Measurements from ENCODE around the gene SAMD3. TPM values are rescaled to one million over a fixed set of nuclear protein-coding genes. Genes with fewer than 3 reads are reported as not detected.

The SAMD3 gene
- total RNA-seq, 1 experiment from 2014 or later: 1.5 TPM

GRCh38 chr6:130127195-130127594 lies 95.6 kb downstream of the SAMD3 start:
- CTCF ChIA-PET: no interaction called here
- no TSS peak for BruUV-seq (replicated peaks)
- no peaks in the 10 kb centered on the region for H3K9me3 ChIP-seq

GRCh38 chr6:130122243-130122642 lies 100.5 kb downstream of the SAMD3 start:
- ChIA-PET CTCF (no interaction called here), POLR2A (no interaction called here)
- Mint-ChIP-seq H3K4me1 (ENCODE audit: low read depth, unreplicated experiment) (no peaks in the 10 kb centered on the region), H3K9me3 (ENCODE audit: unreplicated experiment) (no peaks in the 10 kb centered on the region), H3K27me3 (ENCODE audit: insufficient read depth, unreplicated experiment) (no peaks in the 10 kb centered on the region), H3K4me3 (ENCODE audit: unreplicated experiment) (no peak overlapping the region), H3K36me3 (ENCODE audit: insufficient read depth, unreplicated experiment) (peaks cover 6% of the 10 kb centered on the region), H3K27ac (ENCODE audit: unreplicated experiment) (no peak overlapping the region)
- intact Hi-C loops (cut with micrococcal nuclease; ENCODE audit: unreplicated experiment): no loop called here
- H3K27me3 ChIP-seq (replicated peaks; ENCODE audit: control insufficient read depth, insufficient read depth, low read length): no peaks in the 10 kb centered on the region
- TF ChIP-seq CTCF (IDR thresholded peaks at IDR 0.05; ENCODE audit: insufficient read depth in 1 of 2, low read depth in 1 of 2, low read length in 1 of 2, severe bottlenecking in 1 of 2, unreplicated experiment in 1 of 2): no peak
- no peaks in the 10 kb centered on the region for H3K4me1 ChIP-seq
- DNase-seq: no peak
- H3K9me3 ChIP-seq: no peaks in the 10 kb centered on the region
- H3K36me3 ChIP-seq (ENCODE audit: control insufficient read depth, insufficient read depth, low read length): no peaks in the 10 kb centered on the region
- no TSS peak for BruUV-seq (replicated peaks)
- H3K4me3 ChIP-seq (ENCODE audit: low read depth, low read length): no peak overlapping the region

More at GRCh38 chr6:130127195-130127594, 95.6 kb downstream of the SAMD3 start:
- Histone ChIP-seq H3K4me3 (ENCODE audit: low read depth, low read length) (no peak overlapping the region), H3K36me3 (ENCODE audit: control insufficient read depth, insufficient read depth, low read length) (no peaks in the 10 kb centered on the region), H3K27me3 (replicated peaks; ENCODE audit: control insufficient read depth, insufficient read depth, low read length) (no peaks in the 10 kb centered on the region), H3K4me1 (no peaks in the 10 kb centered on the region)
- no peak overlapping the region for H3K4me3 Mint-ChIP-seq (ENCODE audit: unreplicated experiment)
- no peak for DNase-seq
- no peaks in the 10 kb centered on the region for H3K9me3 Mint-ChIP-seq (ENCODE audit: unreplicated experiment)
- H3K36me3 Mint-ChIP-seq (ENCODE audit: insufficient read depth, unreplicated experiment): peaks cover 6% of the 10 kb centered on the region
- POLR2A ChIA-PET: no interaction called here
- no peaks in the 10 kb centered on the region for H3K27me3 Mint-ChIP-seq (ENCODE audit: insufficient read depth, unreplicated experiment)
- no peak for TF ChIP-seq CTCF (IDR thresholded peaks at IDR 0.05; ENCODE audit: insufficient read depth in 1 of 2, low read depth in 1 of 2, low read length in 1 of 2, severe bottlenecking in 1 of 2, unreplicated experiment in 1 of 2)
- no peak overlapping the region for H3K27ac Mint-ChIP-seq (ENCODE audit: unreplicated experiment)
- H3K4me1 Mint-ChIP-seq (ENCODE audit: low read depth, unreplicated experiment): no peaks in the 10 kb centered on the region
- intact Hi-C loops (cut with micrococcal nuclease; ENCODE audit: unreplicated experiment): no loop called here

GRCh38 chr6:130120731-130121130 lies 102.0 kb downstream of the SAMD3 start:
- no peak for DNase-seq
- Mint-ChIP-seq H3K27me3 (ENCODE audit: insufficient read depth, unreplicated experiment) (no peaks in the 10 kb centered on the region), H3K4me3 (ENCODE audit: unreplicated experiment) (no peak overlapping the region), H3K27ac (ENCODE audit: unreplicated experiment) (no peak overlapping the region), H3K4me1 (ENCODE audit: low read depth, unreplicated experiment) (no peaks in the 10 kb centered on the region), H3K36me3 (ENCODE audit: insufficient read depth, unreplicated experiment) (peaks cover 6% of the 10 kb centered on the region), H3K9me3 (ENCODE audit: unreplicated experiment) (no peaks in the 10 kb centered on the region)
- POLR2A ChIA-PET: no interaction called here
- CTCF ChIA-PET: no interaction called here
- Histone ChIP-seq H3K27me3 (replicated peaks; ENCODE audit: control insufficient read depth, insufficient read depth, low read length) (no peaks in the 10 kb centered on the region), H3K4me3 (ENCODE audit: low read depth, low read length) (no peak overlapping the region), H3K36me3 (ENCODE audit: control insufficient read depth, insufficient read depth, low read length) (no peaks in the 10 kb centered on the region), H3K9me3 (no peaks in the 10 kb centered on the region), H3K4me1 (no peaks in the 10 kb centered on the region)
- intact Hi-C loops (cut with micrococcal nuclease; ENCODE audit: unreplicated experiment): no loop called here
- BruUV-seq (replicated peaks): no TSS peak
- TF ChIP-seq CTCF (IDR thresholded peaks at IDR 0.05; ENCODE audit: insufficient read depth in 1 of 2, low read depth in 1 of 2, low read length in 1 of 2, severe bottlenecking in 1 of 2, unreplicated experiment in 1 of 2): no peak
